ENCODE data around the gene SLC25A33.

SLC25A33 gene

GRCh38 chr1:9518454-9518998 lies 20.7 kb upstream of the SLC25A33 start:
- Histone ChIP-seq H3K27me3 (no peaks in the 10 kb centered on the region), H3K4me1 (no peaks in the 10 kb centered on the region), H3K9me3 (no peaks in the 10 kb centered on the region), H3K4me3 (ENCODE audit: low read depth, low read length) (no peak overlapping the region), H3K36me3 (no peaks in the 10 kb centered on the region)
- TF ChIP-seq CTCF (IDR thresholded peaks at IDR 0.05; ENCODE audit: low read depth, low read length) = no peak
- DNase-seq = no peak

GRCh38 chr1:9520411-9520810 lies 18.9 kb upstream of the SLC25A33 start:
- no peaks in the 10 kb centered on the region for H3K9me3 ChIP-seq

GRCh38 chr1:9529190-9529589 lies 10.1 kb upstream of the SLC25A33 start:
- H3K36me3 ChIP-seq = no peaks in the 10 kb centered on the region
- TF ChIP-seq CTCF (IDR thresholded peaks at IDR 0.05; ENCODE audit: low read depth, low read length) = no peak
- H3K4me3 ChIP-seq (ENCODE audit: low read depth, low read length) = no peak overlapping the region
- no peaks in the 10 kb centered on the region for H3K4me1 ChIP-seq
- no peaks in the 10 kb centered on the region for H3K27me3 ChIP-seq
- DNase-seq = no peak
- H3K9me3 ChIP-seq = no peaks in the 10 kb centered on the region

More at GRCh38 chr1:9520411-9520810, 18.9 kb upstream of the SLC25A33 start:
- H3K27me3 ChIP-seq = no peaks in the 10 kb centered on the region
- DNase-seq = no peak
- H3K4me3 ChIP-seq (ENCODE audit: low read depth, low read length) = no peak overlapping the region
- no peaks in the 10 kb centered on the region for H3K36me3 ChIP-seq
- no peak for TF ChIP-seq CTCF (IDR thresholded peaks at IDR 0.05; ENCODE audit: low read depth, low read length)
- H3K4me1 ChIP-seq = no peaks in the 10 kb centered on the region

- H3K4me1 ChIP-seq = no peaks in the 10 kb centered on the region
- H3K27me3 ChIP-seq = no peaks in the 10 kb centered on the region
- TF ChIP-seq CTCF (IDR thresholded peaks at IDR 0.05; ENCODE audit: low read depth, low read length) = no peak
- H3K4me3 ChIP-seq (ENCODE audit: low read depth, low read length) = no peak overlapping the region
- no peaks in the 10 kb centered on the region for H3K36me3 ChIP-seq
- no peak for DNase-seq
- no peaks in the 10 kb centered on the region for H3K9me3 ChIP-seq
Observed at GRCh38 chr1:9530320-9530719, 8.9 kb upstream of the SLC25A33 start.

GRCh38 chr1:9534953-9535352 lies 4.3 kb upstream of the SLC25A33 start:
- Histone ChIP-seq H3K36me3 (no peaks in the 10 kb centered on the region), H3K9me3 (no peaks in the 10 kb centered on the region), H3K4me1 (no peaks in the 10 kb centered on the region), H3K4me3 (ENCODE audit: low read depth, low read length) (no peak overlapping the region), H3K27me3 (no peaks in the 10 kb centered on the region)
- no peak for DNase-seq
- no peak for TF ChIP-seq CTCF (IDR thresholded peaks at IDR 0.05; ENCODE audit: low read depth, low read length)

- no peaks in the 10 kb centered on the region for H3K4me1 ChIP-seq
- no peaks in the 10 kb centered on the region for H3K27me3 ChIP-seq
- no peaks in the 10 kb centered on the region for H3K9me3 ChIP-seq
- H3K4me3 ChIP-seq (ENCODE audit: low read depth, low read length) = no peak overlapping the region
- H3K36me3 ChIP-seq = no peaks in the 10 kb centered on the region
- no peak for DNase-seq
- TF ChIP-seq CTCF (IDR thresholded peaks at IDR 0.05; ENCODE audit: low read depth, low read length) = no peak
Observed at GRCh38 chr1:9536301-9536700, 3.0 kb upstream of the SLC25A33 start.
